Transverse colon (tissue), 4 donors: ENCODE measurements around the gene APOB. TPM values are rescaled to one million over a fixed set of nuclear protein-coding genes. Genes with fewer than 3 reads are reported as not detected.

ENCODE experiments used
- DNase-seq: peaks from one replicate; pipeline ENCODE4 v3.0.0-alpha.2; 2019
- H3K27ac ChIP-seq, 4 donors: fragments of 200-600 bp; sonication (generic); 2 replicates each; pipeline ENCODE4 v1.5.1; 2016 to 2018; ENCODE audit warnings: inconsistent platforms in 4 of 4
- H3K27me3 ChIP-seq: fragments of 200-600 bp; sonication (generic); 2 replicates; pipeline ENCODE4 v1.5.1; 2017; ENCODE audit warnings: inconsistent platforms
- H3K36me3 ChIP-seq, 4 donors: fragments of 200-600 bp; sonication (generic); 2 replicates each; pipeline ENCODE4 v1.5.1; 2017 to 2019; ENCODE audit warnings: inconsistent platforms in 4 of 4
- H3K4me1 ChIP-seq, 4 donors: fragments of 200-600 bp; sonication (generic); 2 replicates each; pipeline ENCODE4 v1.5.1; 2017 to 2020; ENCODE audit warnings: inconsistent platforms in 4 of 4
- H3K4me3 ChIP-seq, 4 donors: fragments of 200-600 bp; sonication (generic); 1 replicate in 1 of 4; 2 replicates in 3 of 4; pipeline versions ENCODE4 v1.5.1 to v1.6.1; 2017 to 2019; ENCODE audit warnings: inconsistent platforms in 4 of 4
- H3K9me3 ChIP-seq, 2 donors: fragments of 200-600 bp; sonication (generic); 2 replicates each; pipeline ENCODE4 v1.5.1; 2017 to 2019; ENCODE audit warnings: inconsistent platforms in 2 of 2
- CTCF ChIP-seq, 5 experiments: fragments of 200-600 bp in 3 of 5; fragments of 450-650 bp in 2 of 5; sonication (generic) in 3 of 5; IDR thresholded peaks; 1 replicate in 2 of 5; 2 replicates in 3 of 5; pipeline ENCODE4 v1.5.1; 2016 to 2017; ENCODE audit warnings: antibody characterized with exemption in 5 of 5, inconsistent platforms in 3 of 5, mild to moderate bottlenecking in 2 of 5, moderate library complexity in 1 of 5
- EP300 ChIP-seq: sonication (generic); formaldehyde crosslinking; IDR thresholded peaks from one replicate; pipeline ENCODE4 v1.6.1; 2017; ENCODE audit warnings: antibody characterized with exemption, low read depth
- POLR2A ChIP-seq: fragments of 450-650 bp; IDR thresholded peaks from one replicate; pipeline ENCODE4 v1.6.1; 2016; ENCODE audit warnings: antibody characterized with exemption, mild to moderate bottlenecking, moderate library complexity
- POLR2AphosphoS5 ChIP-seq, 3 donors: sonication (generic); formaldehyde crosslinking; IDR thresholded peaks; one replicate each; pipeline ENCODE4 v1.6.1; 2016; ENCODE audit warnings: antibody characterized with exemption in 3 of 3
- WGBS, 2 donors: methylation state at CpG; one replicate each; pipeline ENCODE4 v1.1.5; 2018; ENCODE audit warnings: low coverage in 1 of 2; 5-methylcytosine and 5-hydroxymethylcytosine counted together
- in situ Hi-C, 4 donors: fragments of 200-750 bp; cut with MboI; loops; one replicate each; pipeline versions ENCODE4 v1.15.0 to v1.15.1; 2017; ENCODE audit warnings: low sequenced_read_pairs in 3 of 4, low pct_ligation_motif_present in 1 of 4, low pct_unique_long_range_greater_than_20kb in 1 of 4
- intact Hi-C: fragments of 100-400 bp; cut with DNase I; formaldehyde crosslinking; loops from one replicate; pipeline ENCODE4 v1.15.1; 2023; ENCODE audit warnings: low total_unique reads
- total RNA-seq, 4 donors: library from RNA; depleted of rRNA; stranded (reverse); fragments of >200 nt; gene quantifications; one replicate each; pipeline ENCODE4 v1.1.0, GENCODE V29; 2016

The APOB gene
- total RNA-seq, 4 donors from 2014 or later, result 0.55 to 0.95 (median 0.67) TPM

GRCh38 chr2:21012557-21012937 lies 31.3 kb downstream of the APOB start:
- in situ Hi-C loops (loop anchor here in 1 of 4 donors (25.0 kb wide), 1 partner anchor 100 kb away; the partner anchor contains the start of gene TDRD15), intact Hi-C loops (no loop called here)
- no peaks in the 10 kb centered on the region for H3K9me3 ChIP-seq
- no peak overlapping the region for H3K4me3 ChIP-seq
- no peak overlapping the region for H3K27ac ChIP-seq
- no peaks in the 10 kb centered on the region for H3K27me3 ChIP-seq
- DNase-seq, result no peak
- no peaks in the 10 kb centered on the region for H3K4me1 ChIP-seq
- TF ChIP-seq CTCF (IDR thresholded peaks at IDR 0.05) (no peak), POLR2A (no peak), EP300 (no peak), POLR2AphosphoS5 (IDR thresholded peaks at IDR 0.05) (no peak)
- WGBS, 2 donors, result 91 to 93% methylated on average over 3 of the region's 3 CpGs
- no peaks in the 10 kb centered on the region for H3K36me3 ChIP-seq

GRCh38 chr2:21011876-21012556 lies 31.9 kb downstream of the APOB start:
- no peaks in the 10 kb centered on the region for H3K9me3 ChIP-seq
- in situ Hi-C loops (loop anchor here in 1 of 4 donors (25.0 kb wide), 1 partner anchor 100 kb away; the partner anchor contains the start of gene TDRD15), intact Hi-C loops (no loop called here)
- H3K36me3 ChIP-seq, result no peaks in the 10 kb centered on the region
- TF ChIP-seq POLR2A (no peak), POLR2AphosphoS5 (IDR thresholded peaks at IDR 0.05) (no peak), CTCF (IDR thresholded peaks at IDR 0.05) (no peak), EP300 (no peak)
- H3K4me3 ChIP-seq, result no peak overlapping the region
- no peaks in the 10 kb centered on the region for H3K4me1 ChIP-seq
- WGBS, 2 donors, result 84 to 88% methylated on average over 5 to 8 of the region's 8 CpGs
- no peaks in the 10 kb centered on the region for H3K27me3 ChIP-seq
- H3K27ac ChIP-seq, result no peak overlapping the region
- DNase-seq, result no peak

GRCh38 chr2:21011453-21011852 lies 32.4 kb downstream of the APOB start:
- Histone ChIP-seq H3K4me1 (no peaks in the 10 kb centered on the region), H3K9me3 (no peaks in the 10 kb centered on the region), H3K27me3 (no peaks in the 10 kb centered on the region), H3K36me3 (no peaks in the 10 kb centered on the region), H3K27ac (no peak overlapping the region), H3K4me3 (no peak overlapping the region)
- in situ Hi-C loops (loop anchor here in 1 of 4 donors (25.0 kb wide), 1 partner anchor 101 kb away; the partner anchor contains the start of gene TDRD15), intact Hi-C loops (no loop called here)
- no peak for TF ChIP-seq EP300
- TF ChIP-seq CTCF (IDR thresholded peaks at IDR 0.05), result no peak
- no peak for TF ChIP-seq POLR2AphosphoS5 (IDR thresholded peaks at IDR 0.05)
- TF ChIP-seq POLR2A, result no peak
- no peak for DNase-seq
- WGBS, 2 donors, result 67% methylated on average over 3 of the region's 3 CpGs; no CpG with 5 or more reads in 1 of the 2 donors

GRCh38 chr2:21010813-21011439 lies 32.9 kb downstream of the APOB start:
- Histone ChIP-seq H3K4me3 (no peak overlapping the region), H3K36me3 (no peaks in the 10 kb centered on the region), H3K9me3 (no peaks in the 10 kb centered on the region), H3K4me1 (no peaks in the 10 kb centered on the region), H3K27me3 (no peaks in the 10 kb centered on the region), H3K27ac (no peak overlapping the region)
- in situ Hi-C loops, result loop anchor here in 1 of 4 donors (25.0 kb wide), 1 partner anchor 101 kb away; the partner anchor contains the start of gene TDRD15
- intact Hi-C loops, result no loop called here
- TF ChIP-seq EP300 (no peak), CTCF (IDR thresholded peaks at IDR 0.05) (no peak)
- WGBS, 2 donors, result 51 to 67% methylated on average over 4 to 10 of the region's 10 CpGs
- DNase-seq, result no peak
